Effector CD8-positive, alpha-beta T cell (primary cell): ENCODE data around the gene TRAK1.

Experiments
- DNase-seq: peaks from one replicate; lab custom pipeline; 2025; lab: John Stamatoyannopoulos, UW

TRAK1 gene

DNA sequence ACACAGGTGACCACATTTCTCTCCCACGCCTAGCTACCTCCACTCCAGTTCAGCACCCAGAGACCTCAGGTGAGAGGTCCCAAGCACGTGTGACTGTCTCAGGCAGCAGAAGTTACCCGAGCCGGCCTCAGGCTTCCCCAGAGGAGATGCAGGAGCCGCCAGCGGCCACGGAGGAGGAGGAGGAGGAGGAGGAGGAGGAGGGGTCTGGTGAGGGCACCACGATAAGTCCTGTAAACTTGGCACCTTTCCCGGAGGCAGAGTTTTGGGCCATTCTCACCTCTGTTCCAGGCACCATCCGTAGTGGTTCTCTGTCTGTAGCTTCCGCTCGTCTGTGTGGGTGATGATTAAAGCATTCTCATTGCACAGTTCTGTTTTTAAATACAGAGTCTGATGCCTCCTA, 118.8 kb downstream of the TRAK1 start:
- DNase-seq: no peak

DNA sequence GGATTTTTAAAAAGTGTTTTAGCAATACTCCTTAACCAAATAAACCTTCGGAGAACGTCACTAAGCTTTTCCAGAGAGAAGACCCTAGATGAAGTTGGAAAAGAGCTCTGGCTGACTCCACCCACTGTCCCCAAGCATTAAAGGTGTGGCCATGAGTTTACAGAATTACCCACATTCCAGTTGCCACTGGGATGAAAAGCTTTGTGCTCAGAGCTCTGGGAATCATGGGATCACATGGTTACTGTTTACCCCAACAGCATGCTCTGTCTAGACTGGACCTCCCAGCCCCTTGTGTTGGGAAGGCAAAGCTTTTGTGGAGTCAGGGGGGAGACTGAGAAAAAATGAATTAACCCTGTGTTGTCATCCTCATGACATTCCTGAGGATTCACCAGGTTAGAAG, 119.6 kb downstream of the TRAK1 start:
- no peak for DNase-seq

DNA sequence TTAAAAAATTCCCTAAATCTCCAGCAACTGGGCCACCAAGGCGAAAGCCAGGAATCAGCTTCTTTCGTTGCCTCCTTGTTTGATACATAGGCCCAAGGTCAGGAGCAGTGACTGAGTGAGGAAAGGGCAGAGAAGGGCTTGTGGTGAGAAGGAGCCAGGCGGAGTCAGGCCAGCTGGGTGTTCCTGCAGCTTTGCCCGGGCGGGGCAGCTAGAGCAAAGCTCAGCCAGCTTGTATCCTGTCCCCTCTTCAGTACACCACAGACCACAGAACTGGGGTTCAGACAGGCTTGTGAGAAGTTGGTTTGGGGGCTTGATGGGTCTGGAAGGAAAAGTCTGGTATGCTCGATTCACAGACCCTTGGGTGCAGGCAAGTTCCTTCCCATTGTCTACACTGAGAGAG, 122.3 kb downstream of the TRAK1 start:
- no peak for DNase-seq

DNA sequence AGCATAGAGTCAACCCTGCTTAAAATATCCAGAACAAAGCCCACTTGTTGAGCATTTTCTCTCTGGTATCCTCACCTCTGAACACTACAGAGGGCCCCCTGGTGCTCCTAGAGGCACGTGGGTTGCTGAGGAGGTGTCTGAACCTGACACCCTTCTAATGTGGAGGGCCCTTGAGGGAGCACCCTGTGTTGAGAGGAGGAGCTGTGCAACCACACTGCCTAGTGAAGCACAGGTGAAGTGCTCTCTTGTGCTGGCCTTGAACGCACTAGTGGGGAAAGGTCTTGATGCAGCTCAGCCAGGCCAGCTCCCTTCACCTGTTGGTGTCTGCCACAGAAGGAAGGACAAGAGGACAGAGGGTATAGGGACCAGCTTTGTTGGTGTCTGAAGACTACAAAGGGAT, 122.9 kb downstream of the TRAK1 start:
- DNase-seq: no peak

DNA sequence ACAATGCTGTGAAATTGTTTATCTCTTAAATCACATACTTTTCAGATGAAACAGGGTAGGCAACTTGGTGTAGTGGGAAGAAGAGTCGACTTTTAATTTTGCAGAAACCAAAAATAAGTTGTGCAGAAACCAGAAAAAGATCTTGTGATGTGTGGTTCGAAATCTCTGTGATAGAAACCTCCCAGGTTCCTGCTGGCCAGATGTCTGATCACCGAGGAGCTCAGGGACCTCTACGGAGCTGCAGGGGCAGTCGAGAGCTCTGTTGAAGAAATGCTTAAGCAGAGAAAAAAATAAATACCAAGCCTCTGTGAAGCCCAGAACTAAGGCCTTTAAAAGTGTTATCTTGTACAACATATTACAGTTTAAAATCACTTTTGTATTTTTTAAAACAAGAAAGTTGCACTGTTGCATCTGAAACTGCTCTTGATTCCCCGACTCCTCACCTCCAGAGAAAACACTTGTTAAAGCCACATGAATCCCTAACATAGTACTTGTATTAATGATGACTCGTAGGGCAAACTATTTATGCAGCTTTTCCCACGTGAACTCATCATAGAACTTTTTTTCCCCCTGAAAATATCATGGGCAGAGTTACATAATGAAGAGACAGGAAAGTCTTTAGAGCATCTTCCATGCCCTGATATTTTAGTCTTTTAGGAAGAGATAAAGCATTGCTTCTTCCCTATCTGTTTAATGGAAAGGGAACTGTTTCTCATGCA, 123.6 kb downstream of the TRAK1 start:
- no peak for DNase-seq

DNA sequence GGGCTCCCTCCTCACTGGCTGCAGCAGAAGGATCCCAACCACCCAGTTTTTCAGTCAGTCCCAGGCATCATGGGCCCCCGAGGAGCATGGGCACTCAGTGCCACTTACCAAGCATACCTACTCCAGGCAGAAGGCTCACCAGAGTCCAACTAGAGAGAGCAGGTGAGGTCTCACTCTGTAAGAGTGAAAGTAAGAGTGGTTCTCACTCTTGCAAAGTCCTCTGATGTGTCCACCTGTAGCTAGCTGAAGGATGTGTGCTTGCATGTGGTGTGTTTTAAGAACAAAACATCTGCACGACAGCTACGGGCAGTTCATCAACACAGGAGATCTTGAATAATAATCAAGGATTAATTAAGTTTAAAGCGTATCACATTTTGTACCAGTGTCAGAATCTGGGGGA, 125.1 kb downstream of the TRAK1 start:
- DNase-seq: no peak

DNA sequence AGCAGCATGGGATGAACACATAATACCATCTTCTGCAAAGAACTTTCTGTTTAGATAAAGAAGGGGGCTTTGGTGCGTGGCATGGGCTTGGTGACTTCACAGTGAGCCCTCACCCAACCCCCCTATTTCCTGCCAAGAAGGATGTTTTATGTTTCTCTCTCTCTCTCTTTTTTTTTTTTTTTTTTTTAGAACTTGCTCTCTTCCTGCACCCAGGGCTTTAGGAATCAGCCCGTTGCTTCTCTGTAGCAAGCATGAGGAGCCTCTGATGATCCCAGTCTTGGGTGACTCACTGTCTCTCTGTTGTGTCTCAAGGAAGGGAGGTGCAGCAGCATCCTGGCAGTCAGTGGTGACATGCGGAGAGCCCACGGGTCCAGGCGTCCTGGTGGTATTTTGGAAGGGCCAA, 125.8 kb downstream of the TRAK1 start:
- peak; percentile 3 for DNase-seq

DNA sequence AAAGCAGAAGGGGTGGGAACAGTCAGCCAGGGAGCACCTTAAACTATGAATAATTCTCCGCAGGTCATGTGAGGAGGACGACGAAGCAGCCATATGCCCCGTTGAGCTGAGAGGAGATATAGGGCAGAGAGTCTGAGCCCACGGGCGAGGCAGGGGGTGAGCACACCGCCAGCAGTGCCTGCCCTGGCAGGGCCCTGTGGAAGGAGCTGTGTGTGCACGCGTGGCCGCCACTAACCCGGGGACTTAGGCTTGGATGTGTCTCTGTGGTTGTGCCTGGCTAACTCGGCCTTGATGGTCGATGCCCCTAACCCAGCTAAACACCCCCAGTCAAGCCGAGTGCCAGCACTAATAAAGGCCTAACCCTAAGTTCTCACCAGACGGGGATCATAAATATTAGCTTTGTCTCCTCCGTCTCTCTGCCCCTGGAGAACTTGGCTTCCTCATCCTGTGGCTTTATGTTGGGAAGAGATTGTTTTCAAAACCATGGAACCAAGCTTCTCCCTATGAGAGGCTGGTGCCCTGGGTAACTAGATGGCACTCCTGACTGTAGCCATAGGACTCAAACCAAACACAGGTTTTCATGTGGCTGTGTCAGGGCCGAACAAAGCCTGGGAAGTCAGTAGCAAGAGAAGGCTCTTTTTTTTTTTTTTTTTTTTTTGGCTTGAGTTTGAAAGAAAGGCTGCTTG, 129.4 kb downstream of the TRAK1 start:
- DNase-seq: no peak

DNA sequence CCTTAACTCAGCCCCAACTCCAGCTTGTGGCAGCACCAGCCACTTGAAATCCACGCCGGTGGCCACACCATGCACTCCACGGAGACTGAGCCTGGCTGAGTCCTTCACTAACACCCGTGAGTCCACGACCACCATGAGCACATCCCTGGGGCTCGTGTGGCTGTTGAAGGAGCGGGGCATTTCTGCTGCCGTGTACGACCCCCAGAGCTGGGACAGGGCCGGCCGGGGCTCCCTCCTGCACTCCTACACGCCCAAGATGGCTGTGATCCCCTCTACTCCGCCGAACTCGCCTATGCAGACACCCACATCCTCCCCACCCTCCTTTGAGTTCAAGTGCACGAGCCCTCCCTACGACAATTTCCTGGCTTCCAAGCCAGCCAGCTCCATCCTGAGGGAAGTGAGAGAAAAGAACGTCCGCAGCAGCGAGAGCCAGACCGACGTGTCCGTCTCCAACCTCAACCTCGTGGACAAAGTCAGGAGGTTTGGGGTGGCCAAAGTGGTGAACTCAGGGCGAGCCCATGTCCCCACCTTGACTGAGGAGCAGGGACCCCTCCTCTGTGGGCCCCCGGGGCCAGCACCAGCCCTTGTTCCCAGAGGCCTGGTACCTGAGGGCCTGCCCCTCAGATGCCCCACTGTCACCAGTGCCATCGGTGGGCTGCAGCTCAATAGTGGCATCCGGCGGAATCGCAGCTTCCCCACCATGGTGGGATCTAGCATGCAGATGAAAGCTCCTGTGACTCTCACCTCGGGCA, 132.0 kb downstream of the TRAK1 start:
- DNase-seq: no peak

DNA sequence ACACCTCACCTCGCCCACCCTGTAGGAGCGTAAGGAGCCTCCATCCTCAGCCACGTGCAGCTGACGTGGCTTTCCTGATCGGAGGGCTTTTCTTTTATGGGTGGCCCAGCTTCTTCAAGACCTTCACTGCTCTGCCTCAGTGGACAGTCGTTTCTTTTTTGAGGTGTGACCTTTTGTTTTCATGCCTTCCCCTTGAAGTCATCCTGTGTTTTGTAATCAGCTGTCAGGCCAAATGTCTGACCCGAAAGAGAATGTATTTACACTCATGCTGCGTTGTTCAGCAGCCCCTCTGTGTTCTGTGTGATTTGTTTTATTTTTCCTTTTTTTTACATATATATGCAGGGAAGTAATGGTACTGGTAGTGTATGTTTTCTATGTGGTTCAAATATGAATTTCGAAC, 133.0 kb downstream of the TRAK1 start:
- no peak for DNase-seq

DNA sequence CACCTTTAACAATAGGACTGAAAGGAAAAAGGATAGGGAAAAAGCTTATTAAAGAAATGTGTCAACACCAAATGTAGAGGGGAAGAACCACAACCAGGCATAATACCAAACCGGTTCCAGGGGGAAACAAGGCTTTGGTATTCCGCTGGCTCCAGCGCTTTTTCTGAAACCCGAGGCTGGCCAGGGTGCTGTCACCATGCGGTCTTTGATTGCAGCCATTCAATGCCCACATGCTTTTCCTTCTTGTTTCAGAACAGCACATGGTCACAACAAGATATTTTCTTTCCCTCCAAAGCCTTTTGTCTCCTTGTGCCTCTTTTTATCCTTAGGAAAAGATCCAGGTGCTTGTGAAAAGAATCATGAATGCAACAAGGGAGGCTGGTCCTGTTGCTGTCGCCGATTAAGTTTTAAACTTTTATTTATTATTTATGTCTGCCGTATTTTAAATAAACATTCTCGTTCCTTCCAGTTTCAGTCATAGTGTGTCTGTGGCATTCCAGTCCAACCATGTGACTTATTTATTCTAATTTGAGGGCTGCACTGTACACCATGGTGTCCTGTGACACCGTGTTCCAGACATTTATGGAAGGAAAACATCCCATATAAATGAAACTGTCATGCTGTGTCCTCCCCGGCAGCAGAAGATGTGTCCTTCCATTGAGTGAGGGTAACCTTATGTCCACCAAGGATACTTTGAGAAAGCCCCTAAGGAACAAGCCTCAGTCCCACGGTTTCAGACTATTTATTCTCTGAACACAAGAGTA, 133.7 kb downstream of the TRAK1 start:
- no peak for DNase-seq

DNA sequence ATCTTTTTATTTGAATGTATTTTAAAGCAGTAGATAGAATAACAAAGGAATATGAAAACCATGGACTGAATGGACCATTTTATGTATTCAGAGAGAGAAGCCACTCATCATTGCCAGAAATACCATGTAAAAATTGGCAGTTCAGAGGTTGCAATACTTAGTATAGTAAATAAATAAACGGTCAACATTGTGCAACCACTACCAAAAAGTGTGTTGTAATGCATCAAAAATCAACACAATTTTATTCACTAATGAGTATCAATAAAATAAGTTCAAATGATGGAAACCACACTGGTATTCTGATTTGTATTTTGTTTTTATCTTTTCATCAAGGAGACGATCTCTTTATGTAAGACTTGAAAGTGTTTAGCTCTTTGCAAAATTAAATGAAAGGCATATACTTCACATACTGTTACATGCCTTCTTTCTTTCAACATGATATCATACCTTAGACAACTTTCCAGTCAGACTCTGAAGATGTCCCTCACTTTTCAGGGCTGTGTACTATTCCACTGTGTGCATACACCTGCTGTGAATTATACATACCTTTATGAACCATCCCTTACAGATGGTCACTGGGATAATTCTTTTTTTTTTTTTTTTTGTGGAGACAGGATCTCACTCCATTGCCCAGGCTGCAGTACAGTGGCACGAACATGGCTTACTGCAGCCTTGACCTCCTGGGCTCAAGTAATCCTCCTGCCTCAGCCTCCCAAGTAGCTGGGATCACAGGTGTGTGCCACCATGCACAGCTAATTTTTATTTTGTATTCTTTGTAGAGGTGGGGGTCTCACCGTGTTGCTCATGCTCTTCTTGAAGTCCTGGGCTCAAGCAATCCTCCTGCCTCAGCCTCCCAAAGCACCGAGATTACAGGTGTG, 134.6 kb downstream of the TRAK1 start:
- no peak for DNase-seq

DNA sequence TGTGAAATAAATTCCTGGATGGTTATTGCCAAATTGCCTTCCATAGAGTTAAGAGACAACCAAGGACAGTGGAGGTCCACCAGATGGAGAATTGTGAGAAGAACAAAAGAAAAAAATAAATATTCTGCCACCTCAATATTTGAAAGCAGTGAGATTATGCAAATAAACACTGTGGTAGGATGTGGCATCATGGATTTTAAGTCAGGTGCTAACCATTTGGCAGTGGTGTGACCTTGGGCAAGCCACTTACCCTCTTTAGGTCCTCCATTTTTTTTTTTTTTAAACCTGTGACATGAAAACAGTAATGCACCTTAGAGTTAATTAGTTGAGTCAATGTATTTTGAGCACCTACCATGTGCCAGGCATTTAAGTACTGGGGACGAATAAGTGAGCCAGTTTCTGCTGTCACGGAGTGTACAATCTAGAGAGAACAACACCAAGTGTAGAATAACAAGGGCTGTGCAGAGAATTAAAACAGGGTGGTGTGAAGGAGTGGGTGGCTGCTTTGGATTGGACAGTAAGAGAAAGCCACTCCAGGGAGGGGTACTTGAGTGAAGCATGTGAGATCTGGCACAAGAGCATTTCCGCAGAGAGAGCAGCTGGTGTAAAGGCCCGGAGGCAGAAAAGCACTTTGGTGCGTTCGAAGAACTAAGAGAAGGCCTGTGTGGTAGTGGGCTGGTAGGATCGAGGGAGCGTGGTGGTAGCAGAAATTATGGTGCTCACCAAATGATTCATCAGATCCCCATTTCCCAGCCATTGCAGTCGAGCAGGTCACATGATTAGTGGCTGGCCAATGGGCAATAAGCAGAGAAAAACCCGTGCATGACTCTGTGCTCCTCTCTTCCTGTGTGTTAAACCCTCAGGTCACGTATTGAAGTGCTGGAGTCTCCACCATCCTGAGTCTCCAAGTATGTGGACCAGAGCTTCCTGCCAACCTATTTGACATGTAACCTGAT, 135.6 kb downstream of the TRAK1 start:
- no peak for DNase-seq

DNA sequence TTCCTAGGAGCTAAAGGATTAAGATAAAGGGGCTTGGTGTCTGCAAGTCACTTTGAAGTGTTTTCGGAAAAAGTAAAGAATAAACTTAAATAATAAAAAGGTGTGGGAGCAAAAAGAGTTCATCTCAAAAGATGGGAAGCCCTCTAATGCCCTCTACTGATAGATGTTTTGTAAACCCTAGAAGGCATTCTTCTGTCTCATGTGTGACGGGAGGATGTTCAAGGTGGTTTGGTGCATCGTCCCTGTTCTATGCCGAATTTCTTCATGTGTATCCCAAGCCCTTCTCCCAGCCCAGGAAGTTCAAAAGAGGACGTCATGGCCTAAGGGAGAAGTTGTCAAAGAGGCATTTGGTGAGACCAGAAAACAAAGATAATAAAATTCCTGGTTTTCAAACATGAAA, 137.6 kb downstream of the TRAK1 start:
- no peak for DNase-seq

DNA sequence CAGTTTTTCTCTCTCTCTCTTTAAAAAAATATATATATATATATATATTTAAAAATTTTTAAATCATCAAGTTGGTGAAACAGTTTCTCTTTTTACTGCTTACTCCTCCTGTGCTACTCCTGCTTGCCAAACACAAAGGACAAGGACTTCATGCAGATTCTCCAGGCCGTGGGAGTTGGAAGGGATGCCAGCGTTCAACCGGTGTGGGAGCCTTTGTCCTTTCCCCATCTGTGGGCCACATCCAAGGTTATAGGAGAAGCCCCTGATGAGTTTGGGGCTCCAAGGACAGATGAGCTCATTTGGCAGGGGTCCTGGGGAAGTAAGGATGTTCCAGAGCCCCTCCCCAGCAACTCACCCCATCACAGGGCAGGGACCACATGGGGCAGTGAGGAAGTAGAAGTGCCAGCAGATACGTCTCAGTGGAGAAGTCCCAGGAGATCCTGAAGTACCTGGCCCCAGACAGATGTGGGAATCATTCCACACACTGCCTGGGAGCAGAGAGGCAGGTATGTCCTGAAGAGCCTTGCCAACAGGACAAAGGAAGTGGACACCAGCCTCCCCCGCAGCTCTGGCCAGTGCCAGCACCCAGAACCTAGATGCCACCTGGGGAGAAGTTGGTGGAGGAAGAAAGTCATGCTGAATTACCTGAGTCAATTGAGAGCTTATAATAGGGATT, 138.2 kb downstream of the TRAK1 start:
- no peak for DNase-seq

DNA sequence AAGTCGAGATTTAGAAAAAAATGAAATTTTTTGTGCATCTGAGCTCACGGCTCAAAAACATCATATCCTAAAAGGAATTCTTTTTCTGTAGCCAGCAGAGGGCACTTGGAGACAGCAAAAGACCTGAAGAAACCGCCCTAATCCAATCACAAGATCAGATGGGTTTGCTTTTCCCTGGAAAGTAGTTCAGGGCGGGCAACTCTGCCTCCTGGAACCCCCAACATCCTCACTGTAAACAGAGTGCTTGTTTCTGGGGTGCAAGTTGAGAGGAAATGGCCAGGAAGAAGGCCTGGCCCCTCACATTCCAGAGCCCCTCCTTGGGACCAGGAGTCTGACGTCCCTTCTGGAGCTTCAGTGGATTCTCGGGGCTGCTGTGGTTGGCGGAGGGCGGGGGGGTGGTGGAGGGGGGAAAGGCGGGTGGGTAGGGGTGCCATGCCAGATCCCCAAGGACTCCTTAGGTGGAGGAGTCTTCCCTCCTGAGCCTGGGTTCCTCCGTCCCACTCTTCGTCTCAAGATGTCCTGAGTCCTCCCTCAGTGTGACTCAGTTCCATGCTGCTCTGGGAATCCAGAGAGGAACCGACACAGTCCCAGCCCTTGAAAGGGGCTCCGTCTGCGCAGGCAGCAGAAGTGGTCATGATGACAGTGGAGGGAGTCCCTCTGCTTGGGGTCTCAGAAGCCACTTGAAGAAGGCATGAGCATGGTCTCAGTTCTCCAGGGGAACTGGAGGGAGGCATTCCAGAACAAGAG, 139.0 kb downstream of the TRAK1 start:
- DNase-seq: no peak

DNA sequence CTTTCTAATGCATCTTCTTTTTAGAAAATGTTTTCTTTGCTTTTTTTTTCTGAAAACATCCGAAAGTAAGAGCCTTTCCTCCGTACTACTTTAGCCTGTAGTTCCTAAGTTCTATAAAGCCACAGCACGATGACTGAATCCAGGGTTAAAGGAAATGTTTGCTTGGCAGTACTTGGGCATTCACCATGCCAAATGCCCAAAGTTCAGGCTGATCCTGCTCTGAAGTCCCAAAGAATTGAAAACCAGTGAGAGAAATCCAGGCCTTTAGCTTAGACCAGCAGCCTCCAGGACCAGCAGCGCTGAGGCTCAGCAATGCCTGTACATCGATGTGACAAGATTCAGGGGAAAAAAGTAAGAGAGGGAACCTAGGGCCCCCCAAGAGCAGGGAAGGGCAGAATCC, 139.7 kb downstream of the TRAK1 start:
- DNase-seq: no peak

DNA sequence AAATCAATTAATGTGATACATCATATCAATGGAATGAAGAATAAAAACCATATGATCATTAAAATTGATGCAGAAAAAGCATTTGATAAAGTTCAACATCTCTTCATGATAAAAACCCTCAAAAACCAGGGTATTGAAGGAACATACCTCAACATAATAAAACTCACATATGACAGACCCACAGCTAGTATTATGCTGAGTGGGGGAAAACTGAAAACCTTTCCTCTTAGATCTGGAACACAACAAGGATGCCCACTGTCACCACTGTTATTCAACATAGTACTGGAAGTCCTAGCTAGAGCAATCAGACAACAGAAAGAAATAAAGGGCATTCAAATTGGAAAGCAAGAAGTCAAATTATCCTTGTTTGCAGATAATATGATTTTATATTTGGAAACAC, 144.4 kb downstream of the TRAK1 start:
- DNase-seq: no peak

DNA sequence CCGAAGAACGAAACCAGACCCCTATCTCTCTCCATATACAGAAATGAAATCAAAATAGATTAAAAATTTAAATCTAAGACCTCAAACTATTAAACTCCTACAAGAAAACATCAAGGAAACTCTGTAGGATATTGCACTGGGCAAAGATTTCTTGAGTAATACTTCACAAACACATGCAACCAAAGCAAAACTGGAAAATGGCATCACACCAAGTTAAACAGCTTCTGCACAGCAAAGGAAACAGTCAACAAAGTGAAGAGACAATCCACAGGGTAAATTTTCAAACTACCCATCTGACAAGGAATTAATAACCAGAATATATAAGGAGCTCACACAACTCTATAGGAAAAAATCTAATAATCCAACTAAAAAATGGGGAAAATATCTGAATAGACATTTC, 145.5 kb downstream of the TRAK1 start:
- DNase-seq: no peak
